ENCODE data around the gene F11R.
"Not testable (repeated sequence)": the region's sequence is repeated elsewhere in the genome, so short reads cannot be mapped to it uniquely, and the experiment has no call there.

Gene F11R

GRCh38 chr1:161013131-161013487 lies 7.8 kb downstream of the F11R start:
- DNase-seq (ENCODE audit: low read depth in 2 of 2): no peak

- no peak for DNase-seq (ENCODE audit: low read depth in 2 of 2)
Measured at GRCh38 chr1:161012420-161012819, 8.5 kb downstream of the F11R start.

- DNase-seq (ENCODE audit: low read depth in 2 of 2): no peak
Measured at GRCh38 chr1:161009602-161010211, 11.2 kb downstream of the F11R start.

- no peak for DNase-seq (ENCODE audit: low read depth in 2 of 2)
Measured at GRCh38 chr1:161008869-161009510, 12.0 kb downstream of the F11R start.

GRCh38 chr1:161007369-161007768 lies 13.6 kb downstream of the F11R start:
- DNase-seq (ENCODE audit: low read depth in 2 of 2): no peak

- no peak for DNase-seq (ENCODE audit: low read depth in 2 of 2)
Measured at GRCh38 chr1:161006563-161006962, 14.4 kb downstream of the F11R start.

- DNase-seq (ENCODE audit: low read depth in 2 of 2): no peak
Measured at GRCh38 chr1:161001525-161001924, 19.4 kb downstream of the F11R start.

GRCh38 chr1:161000736-161001480 lies 20.0 kb downstream of the F11R start:
- no peak for DNase-seq (ENCODE audit: low read depth in 2 of 2)

- no peak for DNase-seq (ENCODE audit: low read depth in 2 of 2)
Measured at GRCh38 chr1:160999376-160999775, 21.6 kb downstream of the F11R start.

- DNase-seq (ENCODE audit: low read depth in 2 of 2): peak; percentile 25 to 43
Measured at GRCh38 chr1:160997323-160998038, 23.5 kb downstream of the F11R start.

- DNase-seq (ENCODE audit: low read depth in 2 of 2): no peak
Measured at GRCh38 chr1:160996178-160996577, 24.8 kb downstream of the F11R start.

GRCh38 chr1:160993544-160994193 lies 27.3 kb downstream of the F11R start:
- no peak for DNase-seq (ENCODE audit: low read depth in 2 of 2)

- DNase-seq (ENCODE audit: low read depth in 2 of 2): not testable (repeated sequence)
Measured at GRCh38 chr1:160992036-160992435, 28.9 kb downstream of the F11R start.

GRCh38 chr1:160987359-160988050 lies 33.4 kb downstream of the F11R start:
- DNase-seq (ENCODE audit: low read depth in 2 of 2): no peak

GRCh38 chr1:160985723-160986122 lies 35.2 kb downstream of the F11R start:
- no peak for DNase-seq (ENCODE audit: low read depth in 2 of 2)

GRCh38 chr1:160981584-160982411 lies 39.2 kb downstream of the F11R start:
- peak in 1 of 2 donors; percentile 9 for DNase-seq (ENCODE audit: low read depth in 2 of 2)

GRCh38 chr1:160979286-160979685 lies 41.7 kb downstream of the F11R start:
- DNase-seq (ENCODE audit: low read depth in 2 of 2): no peak

- DNase-seq (ENCODE audit: low read depth in 2 of 2): no peak
Measured at GRCh38 chr1:160978510-160978927, 42.4 kb downstream of the F11R start.

GRCh38 chr1:160975026-160975425 lies 45.9 kb downstream of the F11R start:
- no peak for DNase-seq (ENCODE audit: low read depth in 2 of 2)

GRCh38 chr1:160973491-160973890 lies 47.5 kb downstream of the F11R start:
- DNase-seq (ENCODE audit: low read depth in 2 of 2): no peak
